SK-N-SH treated with all-trans-retinoic acid at 6 μM for 48 hours (cell line): ENCODE data around the gene EML6.

ENCODE experiments used
- ESRRG ChIP-seq: fragments of 250-450 bp; sonication (Bioruptor Pico); IDR thresholded peaks from 2 replicates; pipeline ENCODE4 v1.6.1; 2021; ENCODE audit warnings: mild to moderate bottlenecking
- GLIS3 ChIP-seq: fragments of 250-450 bp; sonication (Bioruptor Pico); IDR thresholded peaks from 2 replicates; pipeline ENCODE4 v1.5.0; 2020; ENCODE audit warnings: mild to moderate bottlenecking, moderate library complexity
- PPARA ChIP-seq: fragments of 250-450 bp; sonication (Bioruptor Pico); IDR thresholded peaks from 2 replicates; pipeline ENCODE4 v1.5.0; 2020; ENCODE audit warnings: mild to moderate bottlenecking, borderline replicate concordance
- TCF4 ChIP-seq: fragments of 250-450 bp; sonication (Bioruptor Pico); IDR thresholded peaks from 2 replicates; pipeline ENCODE4 v1.8.0; 2021; ENCODE audit warnings: mild to moderate bottlenecking, moderate library complexity, borderline replicate concordance
- ZFP30 ChIP-seq: fragments of 450-650 bp; formaldehyde crosslinking; IDR thresholded peaks from 2 replicates; pipeline ENCODE4 v1.5.0; 2022; ENCODE audit warnings: mild to moderate bottlenecking, moderate library complexity
- TF ChIP-seq, protein P1 (sequence below): fragments of 250-450 bp; sonication (Bioruptor Pico); IDR thresholded peaks from 2 replicates; pipeline ENCODE4 v1.5.0; 2020; ENCODE audit warnings: mild to moderate bottlenecking, moderate library complexity

DNA sequence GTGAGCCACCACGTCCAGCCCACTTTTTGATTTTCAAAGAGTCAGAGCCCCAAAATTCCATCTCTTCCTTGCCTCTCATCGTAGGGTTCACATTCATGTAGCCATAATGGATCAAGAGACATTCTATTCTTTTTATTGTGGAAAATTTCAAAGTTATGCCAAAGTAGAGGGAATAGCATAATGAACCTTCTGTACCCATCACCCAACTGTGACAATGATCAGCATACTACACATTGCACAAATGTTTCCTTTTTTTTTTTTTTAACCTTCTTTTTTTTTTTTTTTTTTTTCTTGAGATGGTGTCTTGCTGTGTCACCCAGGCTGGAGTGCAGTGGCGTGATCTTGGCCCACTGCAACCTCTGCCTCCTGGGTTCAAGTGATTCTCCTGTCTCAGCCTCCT lies 162.4 kb downstream of the EML6 start:
- no peak for TF ChIP-seq GLIS3 (CRISPR knock-in tag)
- TF ChIP-seq TCF4 (CRISPR knock-in tag): no peak
- no peak for TF ChIP-seq ESRRG (CRISPR knock-in tag)
- no peak for TF ChIP-seq ZFP30 (CRISPR knock-in tag)
- TF ChIP-seq, protein P1, sequence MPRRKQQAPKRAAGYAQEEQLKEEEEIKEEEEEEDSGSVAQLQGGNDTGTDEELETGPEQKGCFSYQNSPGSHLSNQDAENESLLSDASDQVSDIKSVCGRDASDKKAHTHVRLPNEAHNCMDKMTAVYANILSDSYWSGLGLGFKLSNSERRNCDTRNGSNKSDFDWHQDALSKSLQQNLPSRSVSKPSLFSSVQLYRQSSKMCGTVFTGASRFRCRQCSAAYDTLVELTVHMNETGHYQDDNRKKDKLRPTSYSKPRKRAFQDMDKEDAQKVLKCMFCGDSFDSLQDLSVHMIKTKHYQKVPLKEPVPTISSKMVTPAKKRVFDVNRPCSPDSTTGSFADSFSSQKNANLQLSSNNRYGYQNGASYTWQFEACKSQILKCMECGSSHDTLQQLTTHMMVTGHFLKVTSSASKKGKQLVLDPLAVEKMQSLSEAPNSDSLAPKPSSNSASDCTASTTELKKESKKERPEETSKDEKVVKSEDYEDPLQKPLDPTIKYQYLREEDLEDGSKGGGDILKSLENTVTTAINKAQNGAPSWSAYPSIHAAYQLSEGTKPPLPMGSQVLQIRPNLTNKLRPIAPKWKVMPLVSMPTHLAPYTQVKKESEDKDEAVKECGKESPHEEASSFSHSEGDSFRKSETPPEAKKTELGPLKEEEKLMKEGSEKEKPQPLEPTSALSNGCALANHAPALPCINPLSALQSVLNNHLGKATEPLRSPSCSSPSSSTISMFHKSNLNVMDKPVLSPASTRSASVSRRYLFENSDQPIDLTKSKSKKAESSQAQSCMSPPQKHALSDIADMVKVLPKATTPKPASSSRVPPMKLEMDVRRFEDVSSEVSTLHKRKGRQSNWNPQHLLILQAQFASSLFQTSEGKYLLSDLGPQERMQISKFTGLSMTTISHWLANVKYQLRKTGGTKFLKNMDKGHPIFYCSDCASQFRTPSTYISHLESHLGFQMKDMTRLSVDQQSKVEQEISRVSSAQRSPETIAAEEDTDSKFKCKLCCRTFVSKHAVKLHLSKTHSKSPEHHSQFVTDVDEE (CRISPR knock-in tag): no peak
- no peak for TF ChIP-seq PPARA
